GM12892 (cell line): ENCODE results near the gene RTN4RL1.

Source experiments
- DNase-seq: peaks from one replicate; pipeline ENCODE4 v3.0.0; 2011; ENCODE audit not compliant: insufficient read length
- FAIRE-seq: peaks from 2 replicates; lab custom pipeline; 2011; peaks lifted over from hg19 to GRCh38; lab: Jason Lieb, UNC
- POLR2A ChIP-seq: IDR thresholded peaks from 2 replicates; pipeline ENCODE4 v1.6.1; 2011; ENCODE audit warnings: low read depth, low read length, control low read depth
- POLR2AphosphoS5 ChIP-seq: IDR thresholded peaks from 2 replicates; pipeline ENCODE4 v1.6.1; 2011; ENCODE audit warnings: low read depth, low read length, control low read depth
- TAF1 ChIP-seq: IDR thresholded peaks from 2 replicates; pipeline ENCODE4 v1.6.1; 2011; ENCODE audit warnings: low read depth, mild to moderate bottlenecking, control low read depth, low read length, borderline replicate concordance

RTN4RL1 gene

GRCh38 chr17:1908699-1909309 lies 116.3 kb downstream of the RTN4RL1 start:
- peak; percentile 79 for FAIRE-seq
- TF ChIP-seq POLR2A (no peak), TAF1 (no peak), POLR2AphosphoS5 (no peak)
- DNase-seq, result no peak

- DNase-seq, result no peak
- no peak for FAIRE-seq
- TF ChIP-seq TAF1 (no peak), POLR2AphosphoS5 (no peak), POLR2A (no peak)
Observed at GRCh38 chr17:1907909-1908698, 117.0 kb downstream of the RTN4RL1 start.

GRCh38 chr17:1907216-1907631 lies 117.9 kb downstream of the RTN4RL1 start:
- TF ChIP-seq POLR2A (no peak), POLR2AphosphoS5 (no peak), TAF1 (no peak)
- DNase-seq (no peak), FAIRE-seq (peak; percentile 27)

- TF ChIP-seq TAF1 (no peak), POLR2A (no peak), POLR2AphosphoS5 (no peak)
- no peak for FAIRE-seq
- no peak for DNase-seq
Observed at GRCh38 chr17:1906662-1907101, 118.5 kb downstream of the RTN4RL1 start.

- no peak for FAIRE-seq
- DNase-seq, result no peak
- no peak for TF ChIP-seq TAF1
- no peak for TF ChIP-seq POLR2A
Observed at GRCh38 chr17:1905190-1905913, 119.8 kb downstream of the RTN4RL1 start.

GRCh38 chr17:1904273-1905182 lies 120.6 kb downstream of the RTN4RL1 start:
- peak; percentile 27 for DNase-seq
- FAIRE-seq, result peak; percentile 83
- TF ChIP-seq POLR2A (no peak), POLR2AphosphoS5 (no peak), TAF1 (no peak)

- TF ChIP-seq POLR2AphosphoS5, result no peak
- TF ChIP-seq TAF1, result no peak
- TF ChIP-seq POLR2A, result no peak
- no peak for DNase-seq
- no peak for FAIRE-seq
Observed at GRCh38 chr17:1899403-1900000, 125.6 kb downstream of the RTN4RL1 start.

- FAIRE-seq, result no peak
- TF ChIP-seq POLR2AphosphoS5 (no peak), TAF1 (no peak), POLR2A (no peak)
- DNase-seq, result no peak
Observed at GRCh38 chr17:1898872-1899271, 126.3 kb downstream of the RTN4RL1 start.

- TF ChIP-seq POLR2AphosphoS5 (no peak), TAF1 (no peak)
- DNase-seq (no peak), FAIRE-seq (no peak)
Observed at GRCh38 chr17:1898332-1898731, 126.8 kb downstream of the RTN4RL1 start.

- no peak for DNase-seq
- no peak for TF ChIP-seq POLR2AphosphoS5
- TF ChIP-seq TAF1, result no peak
- no peak for TF ChIP-seq POLR2A
- FAIRE-seq, result no peak
Observed at GRCh38 chr17:1897105-1897656, 128.0 kb downstream of the RTN4RL1 start.
